Right lobe of liver (tissue), 4 donors: Measurements from ENCODE around the gene KRT85.

Experiments
- CTCF ChIP-seq, 4 donors: fragments of 200-600 bp in 3 of 4; fragments of 450-650 bp in 1 of 4; IDR thresholded peaks; one replicate each; pipeline versions ENCODE4 v1.5.1 to v1.8.0; 2016 to 2022; ENCODE audit warnings: antibody characterized with exemption in 4 of 4, mild to moderate bottlenecking in 2 of 4
- POLR2A ChIP-seq: fragments of 450-650 bp; IDR thresholded peaks from one replicate; pipeline ENCODE4 v1.6.1; 2017; ENCODE audit warnings: antibody characterized with exemption, mild to moderate bottlenecking
- donor health status: DM: no; HTN: no; CAD: no.
- donor health status: DM: no; HTN: no; CAD: no.
- donor health status: DM: no; HTN: yes; CAD: no.

DNA sequence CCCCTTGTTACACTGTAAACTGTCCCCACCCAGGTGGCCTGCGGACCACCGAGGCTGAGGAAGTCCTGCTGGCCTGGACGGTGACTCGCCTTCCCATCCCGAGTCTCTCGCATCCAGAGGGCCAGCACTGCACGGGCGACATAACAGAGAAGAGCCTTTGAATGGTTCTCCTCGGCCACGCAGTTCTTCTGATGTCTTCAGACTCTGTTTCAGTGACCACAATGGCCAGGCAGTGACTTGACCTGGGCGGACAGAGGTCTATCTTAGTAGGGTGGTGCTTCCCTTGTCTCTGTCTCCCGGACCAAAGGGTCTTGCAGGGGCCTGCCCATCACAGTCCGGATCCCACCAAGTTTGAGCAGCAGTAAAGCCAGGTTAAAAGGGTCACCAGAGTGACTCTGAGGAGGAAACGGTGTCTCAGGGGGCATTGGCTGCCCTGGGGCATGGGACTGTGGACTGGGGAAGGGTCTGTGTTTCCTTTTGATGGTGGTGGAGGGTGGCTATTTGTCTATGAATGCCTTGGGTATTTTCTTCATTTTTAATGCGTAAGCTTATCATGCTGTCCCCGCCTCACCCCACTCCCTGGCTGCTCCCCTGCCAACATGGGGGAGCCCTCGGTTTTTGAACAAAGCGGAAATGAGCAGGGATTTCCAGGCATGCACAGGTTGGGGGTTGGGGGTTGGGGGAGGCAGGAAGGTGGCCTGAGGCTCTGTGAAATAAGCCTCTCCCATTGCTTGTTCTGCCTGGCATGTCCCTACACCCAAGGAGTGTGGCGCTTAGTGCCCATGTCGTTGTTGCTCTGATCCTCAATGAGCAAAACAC lies 10.3 kb downstream of the KRT85 start:
- TF ChIP-seq CTCF (IDR thresholded peaks at IDR 0.05) (no peak), POLR2A (no peak)
